OCI-LY7 (cell line): ENCODE data around the gene GBA3. TPM values are rescaled to one million over a fixed set of nuclear protein-coding genes. Genes with fewer than 3 reads are reported as not detected.

Source experiments
- BruUV-seq: library from RNA; stranded (reverse); fragments of 400-500 nt; replicated peaks from 2 replicates; lab custom pipeline; 2021; lab: Mats Ljungman, UMichigan
- CTCF ChIA-PET: fragments of 300-600 bp; sonication (Branson Sonifier 250); formaldehyde crosslinking; loops from one replicate; lab custom pipeline; 2022; ENCODE audit warnings: antibody characterized with exemption; ENCODE audit not compliant: unreplicated experiment; lab: Charles Lee
- POLR2A ChIA-PET: fragments of 300-600 bp; sonication (Branson Sonifier 250); formaldehyde crosslinking; loops from one replicate; lab custom pipeline; 2022; ENCODE audit warnings: antibody characterized with exemption; lab: Charles Lee
- DNase-seq: peaks from one replicate; pipeline ENCODE4 v3.0.0-alpha.2; 2015; ENCODE audit warnings: low spot score
- H2AFZ ChIP-seq: fragments of 200-600 bp; sonication (generic), shearing (Covaris generic); 2 replicates; pipeline ENCODE4 v1.6.1; 2014; ENCODE audit warnings: mild to moderate bottlenecking, antibody characterized with exemption, low read length, moderate library complexity
- H3K27ac ChIP-seq: fragments of 200-600 bp; sonication (generic); 2 replicates; pipeline ENCODE4 v1.5.1; 2014; ENCODE audit warnings: mixed run types, low read depth, mild to moderate bottlenecking, moderate library complexity, low read length, inconsistent platforms; ENCODE audit not compliant: poor library complexity, severe bottlenecking
- H3K36me3 ChIP-seq: fragments of 200-600 bp; sonication (generic); 2 replicates; pipeline ENCODE4 v1.6.1; 2014; ENCODE audit warnings: mild to moderate bottlenecking, antibody characterized with exemption, low read length, moderate library complexity, mixed read lengths; ENCODE audit not compliant: insufficient read depth
- H3K4me1 ChIP-seq: fragments of 200-600 bp; sonication (generic); 2 replicates; pipeline ENCODE4 v1.5.1; 2014; ENCODE audit warnings: mild to moderate bottlenecking, low read length; ENCODE audit not compliant: insufficient read depth, poor library complexity, severe bottlenecking
- H3K4me2 ChIP-seq: fragments of 200-600 bp; sonication (generic); 2 replicates; pipeline ENCODE4 v1.6.1; 2014; ENCODE audit warnings: mild to moderate bottlenecking, low read length
- H3K4me3 ChIP-seq: fragments of 200-600 bp; sonication (generic); 2 replicates; pipeline ENCODE4 v1.5.1; 2014; ENCODE audit warnings: mild to moderate bottlenecking, low read depth, low read length; ENCODE audit not compliant: poor library complexity, severe bottlenecking
- H3K79me2 ChIP-seq: fragments of 200-600 bp; sonication (generic); 2 replicates; pipeline ENCODE4 v1.6.1; 2016; ENCODE audit warnings: low read depth, mild to moderate bottlenecking, low read length, moderate library complexity, mixed read lengths; ENCODE audit not compliant: insufficient read depth
- H3K9me2 ChIP-seq: fragments of 200-600 bp; sonication (generic); 2 replicates; pipeline ENCODE4 v1.6.1; 2016; ENCODE audit warnings: mild to moderate bottlenecking, low read length, mixed read lengths; ENCODE audit not compliant: insufficient read depth
- H3K9me3 ChIP-seq: fragments of 200-600 bp; sonication (generic); 2 replicates; pipeline ENCODE4 v1.6.1; 2014; ENCODE audit warnings: mild to moderate bottlenecking, mixed run types, low read length, mixed read lengths
- H4K20me1 ChIP-seq: fragments of 200-600 bp; sonication (generic); 2 replicates; pipeline ENCODE4 v1.6.1; 2014; ENCODE audit warnings: mild to moderate bottlenecking, antibody characterized with exemption, low read length, moderate library complexity, mixed read lengths; ENCODE audit not compliant: insufficient read depth
- CTCF ChIP-seq: fragments of 200-600 bp; sonication (generic); conservative IDR thresholded peaks from 2 replicates; pipeline ENCODE4 v1.5.1; 2014; ENCODE audit warnings: mild to moderate bottlenecking, antibody characterized with exemption, low read length, moderate library complexity, mixed read lengths
- EZH2phosphoT487 ChIP-seq: fragments of 200-600 bp; sonication (generic); IDR thresholded peaks from 2 replicates; pipeline ENCODE4 v1.6.1; 2018; ENCODE audit warnings: low read depth, borderline replicate concordance, mild to moderate bottlenecking, mixed run types, antibody characterized with exemption, low read length, moderate library complexity, mixed read lengths
- intact Hi-C: fragments of 100-400 bp; cut with micrococcal nuclease; formaldehyde crosslinking; loops from one replicate; pipeline ENCODE4 v1.10.0; 2022; ENCODE audit not compliant: unreplicated experiment
- total RNA-seq, 2 experiments: library from RNA; depleted of rRNA in 1 of 2; stranded (reverse); fragments of >200 nt in 1 of 2; shearing (Covaris generic) in 1 of 2; gene quantifications; 2 replicates each; pipeline ENCODE4 v1.2.3, GENCODE V29; 2014 to 2022

GBA3 gene
- total RNA-seq, 2 experiments from 2014 or later = not detected

GRCh38 chr4:22850055-22850454 is 157.3 kb downstream of the GBA3 start:
- ChIA-PET CTCF (no interaction called here), POLR2A (interaction anchor here (0.6 to 1.3 kb wide), 3 partner anchors 9 to 613 kb away, joined by 3 to 5 read pairs (median 4); no protein-coding TSS in a partner anchor)
- Histone ChIP-seq H3K4me1 (no peaks in the 10 kb centered on the region), H3K79me2 (no peaks in the 10 kb centered on the region), H4K20me1 (no peaks in the 10 kb centered on the region), H3K9me3 (no peaks in the 10 kb centered on the region), H3K27ac (no peak overlapping the region), H3K9me2 (no peaks in the 10 kb centered on the region), H2AFZ (no peak overlapping the region), H3K4me3 (no peak overlapping the region), H3K4me2 (no peak overlapping the region), H3K36me3 (no peaks in the 10 kb centered on the region)
- intact Hi-C loops = no loop called here
- TF ChIP-seq EZH2phosphoT487 (no peak), CTCF (no peak)
- DNase-seq = no peak
- no TSS peak for BruUV-seq

GRCh38 chr4:22850630-22851029 is 157.9 kb downstream of the GBA3 start:
- Histone ChIP-seq H3K79me2 (no peaks in the 10 kb centered on the region), H3K4me2 (no peak overlapping the region), H3K4me3 (no peak overlapping the region), H3K4me1 (no peaks in the 10 kb centered on the region), H3K9me2 (no peaks in the 10 kb centered on the region), H2AFZ (no peak overlapping the region), H3K27ac (no peak overlapping the region), H3K36me3 (no peaks in the 10 kb centered on the region), H3K9me3 (no peaks in the 10 kb centered on the region), H4K20me1 (no peaks in the 10 kb centered on the region)
- CTCF ChIA-PET = no interaction called here
- TF ChIP-seq CTCF = no peak
- no peak for TF ChIP-seq EZH2phosphoT487
- DNase-seq = no peak
- no TSS peak for BruUV-seq
- POLR2A ChIA-PET = interaction anchor here (0.6 to 1.3 kb wide), 3 partner anchors 9 to 612 kb away, joined by 3 to 5 read pairs (median 4); no protein-coding TSS in a partner anchor
- intact Hi-C loops = no loop called here

GRCh38 chr4:22857411-22857810 is 164.7 kb downstream of the GBA3 start:
- Histone ChIP-seq H3K4me1 (no peaks in the 10 kb centered on the region), H3K79me2 (no peaks in the 10 kb centered on the region), H4K20me1 (no peaks in the 10 kb centered on the region), H3K9me3 (no peaks in the 10 kb centered on the region), H3K4me2 (no peak overlapping the region), H2AFZ (no peak overlapping the region), H3K9me2 (no peaks in the 10 kb centered on the region), H3K27ac (no peak overlapping the region), H3K4me3 (no peak overlapping the region), H3K36me3 (no peaks in the 10 kb centered on the region)
- ChIA-PET CTCF (no interaction called here), POLR2A (interaction anchor here (1.0 kb wide), 1 partner anchor 18 kb away, joined by 3 read pairs; no protein-coding TSS in a partner anchor)
- no peak for TF ChIP-seq EZH2phosphoT487
- no peak for TF ChIP-seq CTCF
- DNase-seq = no peak
- no TSS peak for BruUV-seq
- intact Hi-C loops = no loop called here
